ENCODE data around the gene PRKCZ.

The PRKCZ gene

DNA sequence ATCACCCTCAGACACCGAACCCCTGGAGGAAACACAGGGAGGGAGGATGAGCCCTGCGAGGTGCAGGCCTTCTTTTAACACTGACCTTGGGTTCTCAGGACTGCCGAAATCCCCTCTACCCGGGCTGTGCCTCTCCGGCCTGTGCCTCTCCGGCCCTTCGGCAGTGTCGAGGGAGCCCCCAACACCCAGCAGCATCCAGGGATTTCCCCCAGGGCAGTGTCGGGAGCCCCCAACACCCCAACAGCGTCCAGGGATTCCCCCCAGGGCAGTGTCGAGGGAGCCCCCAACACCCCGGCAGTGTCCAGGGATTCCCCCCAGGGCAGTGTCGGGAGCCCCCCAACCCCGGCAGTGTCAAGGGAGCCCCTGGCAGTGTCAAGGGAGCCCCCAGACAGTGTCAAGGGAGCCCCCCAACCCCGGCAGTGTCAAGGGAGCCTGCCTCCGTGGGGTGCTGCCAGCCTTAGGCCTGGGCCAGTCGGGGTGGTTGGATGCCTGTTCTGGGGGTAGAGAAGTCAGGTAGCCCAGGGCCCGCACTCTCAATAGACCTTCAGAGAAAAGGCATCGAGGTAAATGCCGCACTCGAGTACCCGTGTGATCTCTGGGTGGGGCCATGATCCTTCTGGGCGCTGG lies 57.5 kb downstream of the PRKCZ start:
- Histone ChIP-seq H3K4me3 (ENCODE audit: low read depth, low read length) (no peak overlapping the region), H2AFZ (no peak overlapping the region), H3K27me3 (ENCODE audit: control insufficient read depth, insufficient read depth, low read length) (no peaks in the 10 kb centered on the region), H3K9ac (no peak overlapping the region), H3K4me2 (ENCODE audit: low read length) (no peak overlapping the region), H3K9me3 (ENCODE audit: control insufficient read depth, low read length) (no peaks in the 10 kb centered on the region), H3K79me2 (peaks cover 3% of the 10 kb centered on the region), H3K27ac (no peak overlapping the region), H3K36me3 (ENCODE audit: control insufficient read depth, insufficient read depth, low read length) (no peaks in the 10 kb centered on the region), H3K4me1 (no peaks in the 10 kb centered on the region)
- TF ChIP-seq, protein P1, sequence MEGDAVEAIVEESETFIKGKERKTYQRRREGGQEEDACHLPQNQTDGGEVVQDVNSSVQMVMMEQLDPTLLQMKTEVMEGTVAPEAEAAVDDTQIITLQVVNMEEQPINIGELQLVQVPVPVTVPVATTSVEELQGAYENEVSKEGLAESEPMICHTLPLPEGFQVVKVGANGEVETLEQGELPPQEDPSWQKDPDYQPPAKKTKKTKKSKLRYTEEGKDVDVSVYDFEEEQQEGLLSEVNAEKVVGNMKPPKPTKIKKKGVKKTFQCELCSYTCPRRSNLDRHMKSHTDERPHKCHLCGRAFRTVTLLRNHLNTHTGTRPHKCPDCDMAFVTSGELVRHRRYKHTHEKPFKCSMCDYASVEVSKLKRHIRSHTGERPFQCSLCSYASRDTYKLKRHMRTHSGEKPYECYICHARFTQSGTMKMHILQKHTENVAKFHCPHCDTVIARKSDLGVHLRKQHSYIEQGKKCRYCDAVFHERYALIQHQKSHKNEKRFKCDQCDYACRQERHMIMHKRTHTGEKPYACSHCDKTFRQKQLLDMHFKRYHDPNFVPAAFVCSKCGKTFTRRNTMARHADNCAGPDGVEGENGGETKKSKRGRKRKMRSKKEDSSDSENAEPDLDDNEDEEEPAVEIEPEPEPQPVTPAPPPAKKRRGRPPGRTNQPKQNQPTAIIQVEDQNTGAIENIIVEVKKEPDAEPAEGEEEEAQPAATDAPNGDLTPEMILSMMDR (IDR thresholded peaks at IDR 0.05) = no peak

DNA sequence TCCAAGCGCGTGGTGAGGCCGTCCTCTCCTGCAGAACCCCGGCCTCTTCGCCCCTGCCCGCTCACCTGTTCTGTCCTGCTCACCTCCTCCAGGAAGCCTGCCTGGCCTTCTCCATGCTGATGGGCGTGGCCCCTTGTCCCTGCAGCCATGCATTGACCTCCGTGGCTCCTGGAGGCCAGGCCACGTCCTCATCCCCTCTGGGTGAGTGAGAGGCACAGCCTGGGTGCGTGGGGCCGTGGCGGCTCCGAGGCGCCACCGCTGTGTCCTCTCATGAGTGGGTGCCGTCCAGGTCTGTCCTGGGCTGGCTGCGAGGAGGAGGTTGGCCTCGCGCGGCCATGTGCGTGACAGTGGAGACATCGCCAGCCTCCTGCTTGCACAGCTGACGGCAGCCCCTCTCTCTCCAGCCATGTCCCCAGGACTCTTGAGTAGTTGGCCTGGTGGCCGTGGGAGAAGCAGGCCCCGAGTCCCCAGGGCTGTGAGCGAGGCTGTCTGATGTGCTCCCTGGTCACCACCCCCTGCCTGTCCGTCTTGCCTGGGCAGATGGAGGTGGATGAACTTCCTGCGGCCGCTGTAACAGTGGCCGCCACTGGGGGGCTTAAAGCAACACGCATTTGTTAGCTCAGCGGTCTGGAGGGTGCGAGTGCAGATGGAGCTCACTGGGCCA lies 58.1 kb downstream of the PRKCZ start:
- Histone ChIP-seq H3K27me3 (ENCODE audit: control insufficient read depth, insufficient read depth, low read length) (no peaks in the 10 kb centered on the region), H3K9ac (no peak overlapping the region)

DNA sequence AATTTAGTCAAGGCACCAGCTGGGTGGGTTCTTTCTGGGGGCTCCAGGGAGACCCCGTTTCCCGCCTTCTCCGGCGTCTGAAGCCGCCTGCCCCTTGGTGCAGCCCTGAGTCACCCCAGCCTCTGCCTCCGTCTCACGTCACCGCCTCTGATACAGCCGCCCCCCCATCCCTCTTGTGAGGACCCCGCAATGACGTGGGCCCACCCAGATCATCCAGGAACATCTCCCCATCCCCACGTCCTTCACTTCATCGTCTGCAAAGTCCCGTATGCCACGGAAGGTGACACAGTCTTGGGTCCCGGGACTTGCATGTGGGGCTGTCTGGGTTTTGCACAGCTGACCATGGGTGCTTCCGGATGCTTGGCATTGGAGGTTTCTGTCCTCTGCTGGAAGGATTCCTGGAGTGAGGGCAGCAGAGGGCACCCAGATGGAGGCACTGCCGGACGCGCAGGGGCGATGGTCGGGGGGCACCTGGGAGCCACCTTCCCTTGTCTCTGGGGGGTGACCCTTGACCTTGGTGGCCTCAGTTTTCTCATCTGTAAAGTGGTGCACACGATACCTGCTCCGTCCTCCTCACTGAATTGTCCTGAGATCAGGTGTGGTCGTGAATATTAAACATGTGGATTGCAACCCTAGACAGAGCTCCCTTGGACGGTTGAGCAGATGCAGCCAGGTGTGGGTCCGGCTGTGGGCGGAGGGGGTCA lies 58.8 kb downstream of the PRKCZ start:
- Histone ChIP-seq H3K27ac (no peak overlapping the region), H3K9ac (no peak overlapping the region), H3K4me2 (ENCODE audit: low read length) (no peak overlapping the region), H2AFZ (no peak overlapping the region), H3K4me3 (ENCODE audit: low read depth, low read length) (no peak overlapping the region), H3K27me3 (ENCODE audit: control insufficient read depth, insufficient read depth, low read length) (no peaks in the 10 kb centered on the region), H3K36me3 (ENCODE audit: control insufficient read depth, insufficient read depth, low read length) (no peaks in the 10 kb centered on the region), H3K9me3 (ENCODE audit: control insufficient read depth, low read length) (no peaks in the 10 kb centered on the region), H3K79me2 (peaks cover 3% of the 10 kb centered on the region), H3K4me1 (no peaks in the 10 kb centered on the region)
- TF ChIP-seq, protein P1 (IDR thresholded peaks at IDR 0.05) = no peak

More for the DNA sequence above, 58.1 kb downstream of the PRKCZ start:
- no peak overlapping the region for H3K27ac ChIP-seq
- H3K4me1 ChIP-seq = no peaks in the 10 kb centered on the region
- no peaks in the 10 kb centered on the region for H3K9me3 ChIP-seq (ENCODE audit: control insufficient read depth, low read length)
- TF ChIP-seq, protein P1 (IDR thresholded peaks at IDR 0.05) = no peak
- H3K79me2 ChIP-seq = peaks cover 3% of the 10 kb centered on the region
- no peak overlapping the region for H2AFZ ChIP-seq
- H3K4me3 ChIP-seq (ENCODE audit: low read depth, low read length) = no peak overlapping the region
- H3K36me3 ChIP-seq (ENCODE audit: control insufficient read depth, insufficient read depth, low read length) = no peaks in the 10 kb centered on the region
- no peak overlapping the region for H3K4me2 ChIP-seq (ENCODE audit: low read length)

DNA sequence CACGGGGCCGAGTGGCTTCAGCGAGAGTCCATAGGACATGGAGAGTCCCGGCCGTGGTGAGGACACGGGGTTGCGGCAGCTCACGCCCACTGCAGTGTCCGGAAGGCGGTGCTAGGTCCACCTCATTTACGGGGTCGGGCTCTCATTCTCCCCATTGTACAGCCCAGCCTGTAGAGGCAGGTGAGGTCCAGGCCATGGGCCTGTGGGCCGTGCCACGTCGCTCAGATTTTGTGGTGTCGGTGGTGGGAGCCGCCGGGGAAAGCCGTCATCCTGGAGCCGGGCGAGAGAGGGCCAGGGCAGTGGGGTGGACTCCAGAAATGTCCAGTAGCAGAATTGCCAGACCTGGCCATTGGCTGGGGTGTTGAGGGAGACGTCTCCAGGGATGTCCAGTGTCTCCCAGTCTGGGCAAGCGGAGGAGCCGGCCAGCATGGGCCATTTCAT lies 59.4 kb downstream of the PRKCZ start:
- TF ChIP-seq, protein P1 (IDR thresholded peaks at IDR 0.05) = no peak
- H3K9me3 ChIP-seq (ENCODE audit: control insufficient read depth, low read length) = no peaks in the 10 kb centered on the region
- H3K27me3 ChIP-seq (ENCODE audit: control insufficient read depth, insufficient read depth, low read length) = no peaks in the 10 kb centered on the region
- H3K79me2 ChIP-seq = peaks cover 3% of the 10 kb centered on the region
- H3K9ac ChIP-seq = no peak overlapping the region
- no peak overlapping the region for H3K4me3 ChIP-seq (ENCODE audit: low read depth, low read length)
- no peak overlapping the region for H3K4me2 ChIP-seq (ENCODE audit: low read length)
- no peak overlapping the region for H3K27ac ChIP-seq
- no peaks in the 10 kb centered on the region for H3K36me3 ChIP-seq (ENCODE audit: control insufficient read depth, insufficient read depth, low read length)
- no peaks in the 10 kb centered on the region for H3K4me1 ChIP-seq
- no peak overlapping the region for H2AFZ ChIP-seq

All from parathyroid adenoma (tissue), 2 donors.